Smooth muscle cell of trachea (primary cell): Measurements from ENCODE around the gene C13orf42. TPM values are rescaled to one million over a fixed set of nuclear protein-coding genes. Genes with fewer than 3 reads are reported as not detected.

ENCODE experiments used
- total RNA-seq: library from RNA; depleted of rRNA; stranded (reverse); fragments of >200 nt; gene quantifications from 2 replicates; pipeline ENCODE4 v1.2.1, GENCODE V29; 2014

C13orf42 gene
- not detected in 2 replicates for total RNA-seq

DNA sequence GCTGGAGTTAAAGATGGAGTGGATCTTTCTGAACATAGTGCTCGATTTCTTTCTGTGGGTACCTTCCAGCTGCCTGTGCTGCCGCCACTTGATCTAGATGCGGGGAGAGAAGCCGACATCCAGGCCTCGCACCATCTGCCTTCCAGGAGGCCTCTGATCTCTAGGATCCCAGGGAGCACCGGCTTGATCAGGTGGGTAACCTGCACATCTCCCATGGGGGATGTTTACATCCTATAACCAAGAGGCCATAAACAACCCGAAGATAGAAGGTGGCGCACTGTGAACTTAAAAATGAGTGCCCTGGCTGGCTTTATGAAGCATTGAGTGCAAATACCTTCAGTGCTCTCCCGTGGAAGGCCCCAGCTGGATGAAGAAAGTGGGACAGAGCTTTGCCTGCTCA is at the start of gene C13orf42:
TSS of gene C13orf42 (minus strand) at position 101 of the 400 bp plus-strand sequence. CDS start at position 36, 65 bp downstream.

Other genes with a start within 250 kb of the C13orf42 start
- gene RNASEH2B, start 201.5 kb downstream of the C13orf42 start, total RNA-seq = 23.8 and 44.7 TPM in 2 replicates
- 0.29 and 1.8 TPM in 2 replicates for gene FAM124A, start 111.1 kb upstream of the C13orf42 start, total RNA-seq
- gene SERPINE3, start 228.4 kb upstream of the C13orf42 start, total RNA-seq = not detected in 2 replicates